MM.1S (cell line): Measurements from ENCODE around the gene TRPC3.

Experiments
- DNase-seq: peaks from one replicate; pipeline ENCODE4 v3.0.0-alpha.2; 2015
- H2AFZ ChIP-seq: fragments of 300-600 bp; sonication (generic); 2 replicates; pipeline ENCODE4 v1.6.0; 2016; ENCODE audit warnings: antibody characterized with exemption, low read length
- H3F3A ChIP-seq: fragments of 300-600 bp; sonication (generic); 2 replicates; pipeline ENCODE4 v1.6.1; 2016; ENCODE audit warnings: mild to moderate bottlenecking, antibody characterized with exemption, low read length, moderate library complexity, mixed read lengths; ENCODE audit not compliant: insufficient read depth
- H3K27ac ChIP-seq: fragments of 300-600 bp; sonication (generic); 2 replicates; pipeline ENCODE4 v1.5.1; 2016; ENCODE audit warnings: mild to moderate bottlenecking, low read length
- H3K27me3 ChIP-seq: fragments of 300-600 bp; sonication (generic); replicated peaks from 2 replicates; pipeline ENCODE4 v1.6.0; 2016; ENCODE audit warnings: low read length; ENCODE audit not compliant: insufficient read depth
- H3K36me3 ChIP-seq: fragments of 300-600 bp; sonication (generic); replicated peaks from 2 replicates; pipeline ENCODE4 v1.6.1; 2016; ENCODE audit warnings: mild to moderate bottlenecking, low read length, mixed read lengths; ENCODE audit not compliant: insufficient read depth
- H3K4me1 ChIP-seq: fragments of 300-600 bp; sonication (generic); 2 replicates; pipeline ENCODE4 v1.6.1; 2016; ENCODE audit warnings: low read length, mixed read lengths
- H3K4me2 ChIP-seq: fragments of 300-600 bp; sonication (generic); 2 replicates; pipeline ENCODE4 v1.6.0; 2016; ENCODE audit warnings: low read depth, low read length
- H3K4me3 ChIP-seq: fragments of 300-600 bp; sonication (generic); 2 replicates; pipeline ENCODE4 v1.5.1; 2016; ENCODE audit warnings: low read length, mixed read lengths
- H3K79me2 ChIP-seq: fragments of 300-600 bp; sonication (generic); 2 replicates; pipeline ENCODE4 v1.6.1; 2016; ENCODE audit warnings: mixed run types, low read length, mixed read lengths
- H3K9ac ChIP-seq: fragments of 300-600 bp; sonication (generic); 2 replicates; pipeline ENCODE4 v1.6.1; 2016; ENCODE audit warnings: low read length, mixed read lengths
- H3K9me2 ChIP-seq: fragments of 300-600 bp; sonication (generic); replicated peaks from 2 replicates; pipeline ENCODE4 v1.6.1; 2016; ENCODE audit warnings: mild to moderate bottlenecking, low read length, mixed read lengths; ENCODE audit not compliant: insufficient read depth
- H3K9me3 ChIP-seq: fragments of 300-600 bp; sonication (generic); replicated peaks from 2 replicates; pipeline ENCODE4 v1.6.1; 2016; ENCODE audit warnings: mild to moderate bottlenecking, low read length, mixed read lengths; ENCODE audit not compliant: insufficient read depth
- H4K20me1 ChIP-seq: fragments of 300-600 bp; sonication (generic); 2 replicates; pipeline ENCODE4 v1.6.1; 2016; ENCODE audit warnings: mild to moderate bottlenecking, low read length, moderate library complexity, mixed read lengths; ENCODE audit not compliant: insufficient read depth
- CTCF ChIP-seq: fragments of 300-600 bp; sonication (generic); IDR thresholded peaks from 2 replicates; pipeline ENCODE4 v1.5.1; 2016; ENCODE audit warnings: antibody characterized with exemption, low read length, mixed read lengths
- EZH2 ChIP-seq: fragments of 300-600 bp; sonication (generic); optimal IDR thresholded peaks from 2 replicates; pipeline ENCODE3; 2017; ENCODE audit warnings: low read depth, mild to moderate bottlenecking, antibody characterized with exemption, low read length, mixed read lengths
- EZH2phosphoT487 ChIP-seq: fragments of 300-600 bp; sonication (generic); IDR thresholded peaks from 2 replicates; pipeline ENCODE4 v1.6.1; 2018; ENCODE audit warnings: antibody characterized with exemption, low read length

The TRPC3 gene

GRCh38 chr4:121951521-121952110 lies at the start of gene TRPC3:
TSS of gene TRPC3 (minus strand) at chr4:121952060. CDS start at chr4:121951680, 380 bp downstream.
- H3K9me2 ChIP-seq, result no peaks in the 10 kb centered on the region
- no peaks in the 10 kb centered on the region for H3K36me3 ChIP-seq
- H3K79me2 ChIP-seq, result no peaks in the 10 kb centered on the region
- peak within 1 kb of the TSS; percentile 97 for H3K4me2 ChIP-seq
- no peak for TF ChIP-seq EZH2
- TF ChIP-seq CTCF, result no peak
- no peak for TF ChIP-seq EZH2phosphoT487
- H3K4me1 ChIP-seq, result no peaks in the 10 kb centered on the region
- no peak within 1 kb of the TSS for H3K27ac ChIP-seq
- H3K9me3 ChIP-seq, result no peaks in the 10 kb centered on the region
- peaks cover 8% of the 10 kb centered on the region; the same call in 1 of the 2 replicates for H3F3A ChIP-seq
- no peaks in the 10 kb centered on the region for H4K20me1 ChIP-seq
- DNase-seq, result no peak
- H2AFZ ChIP-seq, result peak within 1 kb of the TSS; percentile 95
- peaks cover 10% of the 10 kb centered on the region; the same call in 1 of the 2 replicates for H3K27me3 ChIP-seq
- H3K4me3 ChIP-seq, result peak within 1 kb of the TSS; percentile 82
- peak within 1 kb of the TSS; percentile 30; the same call in 1 of the 2 replicates for H3K9ac ChIP-seq

GRCh38 chr4:122000849-122001248 lies 49.0 kb upstream of the TRPC3 start:
- Histone ChIP-seq H3K27ac (no peak overlapping the region), H4K20me1 (no peaks in the 10 kb centered on the region), H3K9me3 (no peaks in the 10 kb centered on the region), H3K36me3 (no peaks in the 10 kb centered on the region), H2AFZ (no peak overlapping the region), H3K4me1 (no peaks in the 10 kb centered on the region), H3K79me2 (no peaks in the 10 kb centered on the region), H3K9ac (no peak overlapping the region), H3K27me3 (no peaks in the 10 kb centered on the region), H3K4me3 (no peak overlapping the region), H3F3A (no peaks in the 10 kb centered on the region), H3K9me2 (no peaks in the 10 kb centered on the region), H3K4me2 (peak overlapping the region; percentile 2; the same call in 1 of the 2 replicates)
- peak; percentile 45 for DNase-seq
- TF ChIP-seq EZH2phosphoT487 (no peak), CTCF (no peak)

DNA sequence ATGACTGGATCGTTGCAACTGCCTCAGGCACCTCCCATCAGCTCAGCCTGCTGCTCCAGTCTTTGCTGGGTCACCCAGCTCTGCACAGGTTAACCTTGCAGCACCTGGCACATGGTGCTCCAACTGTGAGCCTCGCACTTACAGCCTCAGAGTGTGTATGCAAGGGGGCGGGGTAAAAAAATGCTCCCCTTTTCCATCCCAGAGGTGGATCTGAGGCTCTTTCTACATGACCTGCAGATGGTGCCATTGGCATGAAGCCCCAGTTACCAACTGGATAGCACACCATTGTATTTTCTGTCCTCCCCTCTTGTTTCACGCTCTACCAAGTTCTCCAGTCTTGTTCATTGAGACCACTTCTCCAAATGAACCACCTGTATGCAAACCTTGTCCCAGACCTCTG lies 46.2 kb upstream of the TRPC3 start:
- Histone ChIP-seq H3K9me2 (no peaks in the 10 kb centered on the region), H3K79me2 (no peaks in the 10 kb centered on the region), H3K36me3 (no peaks in the 10 kb centered on the region), H4K20me1 (no peaks in the 10 kb centered on the region), H2AFZ (no peak overlapping the region), H3K4me3 (no peak overlapping the region), H3K27ac (no peak overlapping the region), H3K4me1 (no peaks in the 10 kb centered on the region), H3F3A (no peaks in the 10 kb centered on the region), H3K4me2 (no peak overlapping the region), H3K27me3 (no peaks in the 10 kb centered on the region), H3K9me3 (no peaks in the 10 kb centered on the region), H3K9ac (no peak overlapping the region)
- DNase-seq, result no peak
- TF ChIP-seq CTCF (no peak), EZH2 (no peak), EZH2phosphoT487 (no peak)
